ENCODE measurements around the gene FAM47E. TPM values are rescaled to one million over a fixed set of nuclear protein-coding genes. Genes with fewer than 3 reads are reported as not detected.
"Not testable (repeated sequence)": the region's sequence is repeated elsewhere in the genome, so short reads cannot be mapped to it uniquely, and the experiment has no call there.

The FAM47E gene
- polyA plus RNA-seq, 1 donor = 11.9 TPM

DNA sequence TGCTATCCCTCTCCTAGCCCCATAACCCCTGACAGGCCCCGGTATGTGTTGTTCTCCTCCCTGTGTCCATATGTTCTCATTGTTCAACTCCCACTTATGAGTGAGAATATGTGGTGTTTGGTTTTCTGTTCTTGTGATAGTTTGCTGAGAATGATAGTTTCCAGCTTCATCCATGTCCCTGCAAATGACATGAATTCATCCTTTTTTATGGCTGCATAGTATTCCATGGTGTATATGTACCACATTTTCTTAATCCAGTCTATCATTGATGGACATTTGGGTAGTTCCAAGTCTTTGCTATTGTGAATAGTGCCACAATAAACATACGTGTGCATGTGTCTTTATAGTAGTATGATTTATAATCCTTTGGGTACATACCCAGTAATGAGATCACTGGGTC is 7.6 kb upstream of the FAM47E start:
- H3K27ac ChIP-seq (ENCODE audit: low read length); DNase-seq; H3K4me3 ChIP-seq (ENCODE audit: low read length); H3K4me1 ChIP-seq (ENCODE audit: control insufficient read depth, insufficient read depth, low read length); H3K27me3 ChIP-seq (ENCODE audit: control insufficient read depth, insufficient read depth, low read length); H3K36me3 ChIP-seq (ENCODE audit: control insufficient read depth, insufficient read depth, low read length): not testable (repeated sequence)
- peaks cover 15% of the 10 kb centered on the region for H3K9me3 ChIP-seq (ENCODE audit: control insufficient read depth, low read depth, low read length)
- WGBS (ENCODE audit: insufficient coverage, low lambda C conversion rate) = no CpG with 5 or more reads among the region's 2 CpGs

DNA sequence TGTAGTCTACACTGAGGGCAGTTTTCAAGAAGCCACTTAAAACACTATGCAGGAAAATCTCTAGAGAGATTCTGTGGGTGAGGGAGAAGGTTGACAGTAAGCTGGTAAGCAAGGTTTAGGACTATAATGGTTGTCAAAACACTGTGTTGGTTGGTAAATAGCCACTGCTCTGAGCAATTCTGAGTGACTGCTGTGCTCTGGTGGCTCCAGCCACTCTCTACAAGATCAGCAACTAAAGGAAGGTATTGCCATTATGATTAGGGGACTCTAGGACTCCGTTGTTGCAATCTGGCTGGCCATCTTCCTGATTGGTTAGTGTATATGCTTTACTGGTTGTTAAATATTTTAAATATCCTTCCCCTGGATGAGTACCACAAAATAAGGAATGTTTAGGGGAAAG is 5.5 kb upstream of the FAM47E start:
- Histone ChIP-seq H3K4me1 (ENCODE audit: control insufficient read depth, insufficient read depth, low read length) (no peaks in the 10 kb centered on the region), H3K36me3 (ENCODE audit: control insufficient read depth, insufficient read depth, low read length) (no peaks in the 10 kb centered on the region), H3K27ac (ENCODE audit: low read length) (no peak overlapping the region), H3K4me3 (ENCODE audit: low read length) (no peak overlapping the region), H3K27me3 (ENCODE audit: control insufficient read depth, insufficient read depth, low read length) (peaks cover 2% of the 10 kb centered on the region), H3K9me3 (ENCODE audit: control insufficient read depth, low read depth, low read length) (no peaks in the 10 kb centered on the region)
- no peak for DNase-seq
- no CpG with 5 or more reads among the region's 1 CpG for WGBS (ENCODE audit: insufficient coverage, low lambda C conversion rate)

DNA sequence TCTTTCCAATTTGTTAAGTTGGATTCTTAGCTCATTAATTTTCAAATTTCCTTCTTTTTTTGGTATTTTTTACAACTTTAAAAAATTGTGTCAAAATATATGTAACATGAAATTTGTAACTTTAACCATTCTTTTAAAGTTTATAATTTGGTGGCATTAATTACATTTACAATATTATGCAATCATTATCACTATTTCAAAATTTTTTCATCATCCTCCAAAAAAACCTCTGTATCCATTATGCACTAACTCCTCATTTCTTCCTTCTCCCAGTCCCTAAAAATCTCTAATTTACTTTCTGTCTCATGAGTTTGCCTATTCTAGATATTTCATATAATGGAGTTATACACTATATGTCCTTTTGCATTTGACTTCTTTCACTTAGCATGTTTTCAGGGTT is 4.7 kb upstream of the FAM47E start:
- Histone ChIP-seq H3K9me3 (ENCODE audit: control insufficient read depth, low read depth, low read length) (no peaks in the 10 kb centered on the region), H3K4me3 (ENCODE audit: low read length) (no peak overlapping the region), H3K27me3 (ENCODE audit: control insufficient read depth, insufficient read depth, low read length) (peaks cover 3% of the 10 kb centered on the region), H3K4me1 (ENCODE audit: control insufficient read depth, insufficient read depth, low read length) (peaks cover under 1% of the 10 kb centered on the region), H3K27ac (ENCODE audit: low read length) (no peak overlapping the region), H3K36me3 (ENCODE audit: control insufficient read depth, insufficient read depth, low read length) (no peaks in the 10 kb centered on the region)
- no peak for DNase-seq

DNA sequence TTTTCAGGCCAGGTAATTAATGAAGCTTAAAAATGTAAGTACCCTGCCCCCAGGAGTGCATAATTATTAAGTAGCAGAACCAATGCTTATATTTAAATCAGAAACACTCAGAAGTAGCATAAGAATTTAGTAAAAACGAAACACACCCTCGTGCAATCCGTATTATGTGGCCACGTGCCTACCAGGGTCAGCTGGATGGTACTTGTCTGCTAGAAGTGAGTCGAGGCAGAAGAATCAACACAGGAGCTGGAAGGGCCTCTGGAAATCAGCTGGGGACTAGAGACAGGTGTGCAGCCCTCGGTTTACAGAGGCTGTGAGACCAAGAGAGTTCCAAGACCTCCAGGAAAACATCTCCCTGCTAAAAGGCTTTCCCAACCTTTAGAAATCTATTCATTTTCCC is 559 bp upstream of the FAM47E start:
- peak in 1 of 2 donors; percentile 57 for DNase-seq
- H3K9me3 ChIP-seq (ENCODE audit: control insufficient read depth, low read depth, low read length) = no peaks in the 10 kb centered on the region
- H3K4me3 ChIP-seq (ENCODE audit: low read length) = peak overlapping the region; percentile 59
- WGBS (ENCODE audit: insufficient coverage, low lambda C conversion rate) = no CpG with 5 or more reads among the region's 6 CpGs
- H3K27ac ChIP-seq (ENCODE audit: low read length) = peak overlapping the region; percentile 54
- peaks cover 3% of the 10 kb centered on the region for H3K4me1 ChIP-seq (ENCODE audit: control insufficient read depth, insufficient read depth, low read length)
- no peaks in the 10 kb centered on the region for H3K36me3 ChIP-seq (ENCODE audit: control insufficient read depth, insufficient read depth, low read length)
- peaks cover 5% of the 10 kb centered on the region for H3K27me3 ChIP-seq (ENCODE audit: control insufficient read depth, insufficient read depth, low read length)

DNA sequence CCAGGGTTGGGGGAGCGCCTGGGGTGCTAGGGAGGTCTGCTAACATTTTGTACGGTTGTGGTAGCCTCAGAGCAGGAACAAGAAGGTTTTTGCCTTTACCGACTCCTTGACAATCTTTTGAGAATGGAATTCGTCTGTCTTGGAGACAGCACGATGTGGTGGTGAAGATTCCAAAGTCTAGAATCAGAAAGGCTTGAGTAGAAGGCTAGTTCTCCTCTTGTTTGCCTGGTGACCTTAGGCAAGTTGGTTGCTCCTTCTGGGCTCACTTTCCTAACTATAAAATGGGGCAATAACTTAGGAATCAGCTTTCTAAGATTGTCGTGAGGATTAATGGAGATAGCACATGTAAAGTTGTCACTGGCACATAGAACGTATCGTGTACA is 741 bp downstream of the FAM47E start:
- DNase-seq = no peak
- peak overlapping the region; percentile 59 for H3K4me3 ChIP-seq (ENCODE audit: low read length)
- H3K4me1 ChIP-seq (ENCODE audit: control insufficient read depth, insufficient read depth, low read length) = peaks cover 9% of the 10 kb centered on the region
- H3K27me3 ChIP-seq (ENCODE audit: control insufficient read depth, insufficient read depth, low read length) = peaks cover 5% of the 10 kb centered on the region
- H3K36me3 ChIP-seq (ENCODE audit: control insufficient read depth, insufficient read depth, low read length) = no peaks in the 10 kb centered on the region
- 80% methylated on average over 2 of the region's 8 CpGs for WGBS (ENCODE audit: insufficient coverage, low lambda C conversion rate)
- peak overlapping the region; percentile 60 for H3K27ac ChIP-seq (ENCODE audit: low read length)
- H3K9me3 ChIP-seq (ENCODE audit: control insufficient read depth, low read depth, low read length) = no peaks in the 10 kb centered on the region

DNA sequence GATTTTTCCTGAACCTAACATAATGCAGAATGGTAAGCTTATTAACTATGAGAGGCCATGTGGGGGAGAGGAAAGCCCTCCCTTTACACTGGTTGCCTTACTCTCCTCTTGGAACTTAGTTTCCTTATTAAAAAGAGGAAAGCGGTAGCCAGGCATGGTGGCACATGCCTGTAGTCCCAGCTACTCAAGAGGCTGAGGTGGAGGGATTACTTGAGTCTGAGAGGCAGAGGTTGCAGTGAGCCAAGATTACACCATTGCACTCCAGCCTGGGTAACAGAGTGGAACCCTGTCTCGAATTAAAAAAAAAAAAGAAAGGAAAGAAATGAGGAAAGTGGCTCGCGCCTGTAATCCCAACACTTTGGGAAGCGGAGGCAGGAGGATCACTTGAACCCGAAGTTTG is 2.0 kb downstream of the FAM47E start:
- Histone ChIP-seq H3K27ac (ENCODE audit: low read length) (no peak overlapping the region), H3K36me3 (ENCODE audit: control insufficient read depth, insufficient read depth, low read length) (no peaks in the 10 kb centered on the region), H3K27me3 (ENCODE audit: control insufficient read depth, insufficient read depth, low read length) (peaks cover 5% of the 10 kb centered on the region), H3K4me3 (ENCODE audit: low read length) (no peak overlapping the region), H3K4me1 (ENCODE audit: control insufficient read depth, insufficient read depth, low read length) (peaks cover 12% of the 10 kb centered on the region), H3K9me3 (ENCODE audit: control insufficient read depth, low read depth, low read length) (no peaks in the 10 kb centered on the region)
- no CpG with 5 or more reads among the region's 6 CpGs for WGBS (ENCODE audit: insufficient coverage, low lambda C conversion rate)
- DNase-seq = no peak

DNA sequence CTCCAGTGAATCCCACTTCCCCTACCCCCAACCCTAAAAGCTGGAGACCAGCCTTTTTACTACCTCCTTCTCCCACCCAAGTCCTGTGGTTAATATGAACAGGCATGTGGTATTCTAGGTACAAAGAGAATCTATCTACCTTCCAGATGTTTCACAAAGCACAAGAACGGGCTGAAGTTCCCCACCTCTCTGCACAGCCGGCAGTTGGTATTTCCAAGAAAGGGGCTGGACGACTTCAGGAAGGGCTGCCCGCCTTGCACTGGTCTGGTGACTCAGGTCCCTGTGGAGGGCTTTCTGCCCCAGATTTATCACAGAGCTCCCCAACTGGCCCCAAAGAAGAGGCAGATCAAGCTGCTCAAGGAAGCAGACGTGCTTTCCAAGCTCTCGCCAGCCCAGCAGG is 4.5 kb downstream of the FAM47E start:
- DNase-seq = no peak
- Histone ChIP-seq H3K4me3 (ENCODE audit: low read length) (no peak overlapping the region), H3K4me1 (ENCODE audit: control insufficient read depth, insufficient read depth, low read length) (peaks cover 12% of the 10 kb centered on the region), H3K27ac (ENCODE audit: low read length) (no peak overlapping the region), H3K9me3 (ENCODE audit: control insufficient read depth, low read depth, low read length) (no peaks in the 10 kb centered on the region), H3K27me3 (ENCODE audit: control insufficient read depth, insufficient read depth, low read length) (peaks cover 4% of the 10 kb centered on the region), H3K36me3 (ENCODE audit: control insufficient read depth, insufficient read depth, low read length) (no peaks in the 10 kb centered on the region)
- whole genome bisulfite sequencing (ENCODE audit: insufficient coverage, low lambda C conversion rate) = no CpG with 5 or more reads among the region's 6 CpGs

DNA sequence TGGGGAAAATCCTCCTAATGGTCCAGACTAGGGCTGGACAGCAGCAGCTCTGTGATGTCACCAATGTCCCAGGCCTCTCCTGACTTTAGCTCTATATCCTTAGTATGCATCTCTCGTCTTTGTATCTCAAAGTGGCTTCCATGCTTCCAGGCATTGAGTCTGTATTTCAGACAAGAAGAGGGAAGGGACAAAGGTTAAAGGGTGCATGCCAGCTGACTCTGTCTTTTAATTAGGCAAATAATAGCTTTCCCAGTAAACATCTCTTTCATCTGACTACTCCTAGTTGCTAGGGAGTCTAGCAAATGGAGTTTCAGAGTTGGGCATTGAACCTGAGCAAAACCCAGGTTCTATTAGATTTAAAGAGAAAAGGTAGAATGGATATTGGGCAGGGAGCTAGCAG is 5.4 kb downstream of the FAM47E start:
- peak in 1 of 2 donors; percentile 35 for DNase-seq
- Histone ChIP-seq H3K27ac (ENCODE audit: low read length) (no peak overlapping the region), H3K9me3 (ENCODE audit: control insufficient read depth, low read depth, low read length) (no peaks in the 10 kb centered on the region), H3K36me3 (ENCODE audit: control insufficient read depth, insufficient read depth, low read length) (no peaks in the 10 kb centered on the region), H3K27me3 (ENCODE audit: control insufficient read depth, insufficient read depth, low read length) (peaks cover 2% of the 10 kb centered on the region), H3K4me3 (ENCODE audit: low read length) (no peak overlapping the region), H3K4me1 (ENCODE audit: control insufficient read depth, insufficient read depth, low read length) (peaks cover 11% of the 10 kb centered on the region)
- whole genome bisulfite sequencing (ENCODE audit: insufficient coverage, low lambda C conversion rate) = no CpG with 5 or more reads among the region's 1 CpG

DNA sequence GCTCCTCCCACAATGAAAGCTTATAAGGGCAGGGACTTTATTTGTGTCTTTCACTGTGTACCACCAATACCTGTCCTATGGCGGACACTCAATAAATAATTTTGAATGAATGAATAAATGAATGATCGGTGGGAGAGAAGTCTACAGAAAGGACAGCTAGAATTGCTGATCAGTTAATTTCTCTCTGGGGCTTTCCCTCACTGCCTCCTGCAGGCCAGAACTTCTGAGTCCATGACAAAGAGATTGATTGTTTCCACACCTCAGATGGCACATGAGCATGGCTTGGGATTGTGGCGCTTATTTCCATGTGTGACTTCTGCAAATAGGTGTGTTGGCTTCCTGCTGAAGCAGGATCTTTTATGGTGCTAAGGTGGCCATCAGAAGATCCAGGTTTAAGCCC is 6.3 kb downstream of the FAM47E start:
- H3K36me3 ChIP-seq (ENCODE audit: control insufficient read depth, insufficient read depth, low read length) = no peaks in the 10 kb centered on the region
- H3K27ac ChIP-seq (ENCODE audit: low read length) = no peak overlapping the region
- H3K4me1 ChIP-seq (ENCODE audit: control insufficient read depth, insufficient read depth, low read length) = peaks cover 9% of the 10 kb centered on the region
- H3K27me3 ChIP-seq (ENCODE audit: control insufficient read depth, insufficient read depth, low read length) = no peaks in the 10 kb centered on the region
- 100% methylated on average over 2 of the region's 3 CpGs for WGBS (ENCODE audit: insufficient coverage, low lambda C conversion rate)
- DNase-seq = no peak
- H3K4me3 ChIP-seq (ENCODE audit: low read length) = no peak overlapping the region
- no peaks in the 10 kb centered on the region for H3K9me3 ChIP-seq (ENCODE audit: control insufficient read depth, low read depth, low read length)

DNA sequence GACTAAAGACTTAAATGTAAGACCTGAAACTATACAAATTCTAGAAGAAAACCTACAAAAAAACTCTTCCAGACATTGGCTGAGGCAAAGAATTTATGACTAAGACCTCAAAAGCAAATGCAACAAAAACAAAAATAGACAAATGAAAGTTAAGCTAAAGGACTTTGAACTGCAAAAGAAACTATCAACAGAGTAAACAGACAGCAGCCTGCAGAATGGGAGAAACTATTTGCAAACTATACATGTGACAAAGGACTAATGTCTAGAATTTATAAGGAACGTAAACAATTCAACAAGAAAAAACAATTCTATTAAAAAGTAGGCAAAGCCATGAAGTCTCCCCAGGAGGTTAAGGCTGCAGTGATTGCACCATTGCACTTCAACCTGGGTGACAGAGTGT is 9.1 kb downstream of the FAM47E start:
- Histone ChIP-seq H3K9me3 (ENCODE audit: control insufficient read depth, low read depth, low read length) (no peaks in the 10 kb centered on the region), H3K27ac (ENCODE audit: low read length) (no peak overlapping the region), H3K4me1 (ENCODE audit: control insufficient read depth, insufficient read depth, low read length) (peaks cover 9% of the 10 kb centered on the region), H3K4me3 (ENCODE audit: low read length) (no peak overlapping the region), H3K27me3 (ENCODE audit: control insufficient read depth, insufficient read depth, low read length) (no peaks in the 10 kb centered on the region), H3K36me3 (ENCODE audit: control insufficient read depth, insufficient read depth, low read length) (peaks cover 13% of the 10 kb centered on the region)
- DNase-seq = peak in 1 of 2 donors; percentile 10
- 0% methylated on average over 1 of the region's 1 CpG for WGBS (ENCODE audit: insufficient coverage, low lambda C conversion rate)

DNA sequence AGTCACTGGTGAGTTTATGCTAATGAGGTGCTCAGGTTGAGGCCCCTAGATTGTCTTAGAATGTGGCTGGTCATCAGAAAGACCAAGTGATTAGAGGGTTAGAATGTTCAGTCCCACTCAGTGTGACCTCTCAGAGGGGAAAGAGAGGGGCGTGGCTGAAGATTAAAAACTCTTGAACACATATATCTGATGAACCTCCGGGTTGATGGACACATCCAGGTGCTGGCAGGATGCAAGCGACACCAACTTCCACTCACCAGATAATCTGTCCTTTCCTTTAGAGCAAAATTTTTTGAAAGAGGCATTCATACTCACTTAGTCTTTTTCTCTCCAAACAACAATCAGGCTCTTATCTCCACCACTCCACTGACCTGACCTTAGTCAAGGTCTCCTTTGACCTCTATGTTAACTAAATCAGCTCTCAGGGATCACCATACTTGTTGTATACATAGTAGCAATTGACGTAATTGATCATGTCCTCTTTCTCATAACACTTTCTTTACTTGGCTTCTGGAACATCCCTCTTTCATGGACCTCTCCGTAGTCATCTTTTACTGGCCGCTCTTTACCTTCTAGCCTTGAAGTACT is 14.2 kb downstream of the FAM47E start:
- Histone ChIP-seq H3K4me1 (ENCODE audit: control insufficient read depth, insufficient read depth, low read length) (no peaks in the 10 kb centered on the region), H3K27me3 (ENCODE audit: control insufficient read depth, insufficient read depth, low read length) (no peaks in the 10 kb centered on the region), H3K36me3 (ENCODE audit: control insufficient read depth, insufficient read depth, low read length) (peaks cover 13% of the 10 kb centered on the region), H3K27ac (ENCODE audit: low read length) (no peak overlapping the region), H3K9me3 (ENCODE audit: control insufficient read depth, low read depth, low read length) (no peaks in the 10 kb centered on the region), H3K4me3 (ENCODE audit: low read length) (no peak overlapping the region)
- no peak for DNase-seq
- WGBS (ENCODE audit: insufficient coverage, low lambda C conversion rate) = 90% methylated on average over 2 of the region's 6 CpGs
